ENCODE data around the gene THSD7B.

DNA sequence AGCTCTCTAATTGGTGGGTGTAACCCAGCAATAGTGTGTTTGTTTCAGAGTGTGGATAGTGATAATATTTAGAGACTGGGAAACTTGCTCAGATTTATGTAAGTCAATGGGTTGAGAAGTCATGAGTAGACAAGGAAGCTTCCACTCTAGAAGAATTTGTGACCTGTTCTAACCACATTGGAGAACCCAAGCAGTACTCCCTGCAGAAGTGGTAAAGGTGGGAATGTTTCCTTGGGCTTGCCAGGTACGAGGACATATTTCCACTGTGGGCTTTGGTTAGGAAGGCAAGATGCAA is 350.4 kb downstream of the THSD7B start:
- TF ChIP-seq EZH2 (IDR thresholded peaks at IDR 0.05; ENCODE audit: insufficient read depth, poor library complexity, severe bottlenecking) (no peak), EZH2phosphoT487 (IDR thresholded peaks at IDR 0.05; ENCODE audit: insufficient read depth, low read depth) (no peak)
